ENCODE measurements around the gene ICAM4.

GRCh38 chr19:10268071-10268470 lies 18.7 kb upstream of the ICAM4 start:
- no peak for TF ChIP-seq POLR2AphosphoS5 (IDR thresholded peaks at IDR 0.05; ENCODE audit: low read depth, low read length)
- TF ChIP-seq TAF1 (IDR thresholded peaks at IDR 0.05; ENCODE audit: borderline replicate concordance, insufficient read depth, low read length), result no peak
- TF ChIP-seq SIN3A (IDR thresholded peaks at IDR 0.05; ENCODE audit: borderline replicate concordance, insufficient read depth, low read length), result no peak
- no peak for TF ChIP-seq FOXP2 (optimal IDR thresholded peaks at IDR 0.05; ENCODE audit: borderline replicate concordance, extremely low read depth, extremely low read length, insufficient read depth)
